ENCODE results near the gene TBXA2R.

TBXA2R gene

DNA sequence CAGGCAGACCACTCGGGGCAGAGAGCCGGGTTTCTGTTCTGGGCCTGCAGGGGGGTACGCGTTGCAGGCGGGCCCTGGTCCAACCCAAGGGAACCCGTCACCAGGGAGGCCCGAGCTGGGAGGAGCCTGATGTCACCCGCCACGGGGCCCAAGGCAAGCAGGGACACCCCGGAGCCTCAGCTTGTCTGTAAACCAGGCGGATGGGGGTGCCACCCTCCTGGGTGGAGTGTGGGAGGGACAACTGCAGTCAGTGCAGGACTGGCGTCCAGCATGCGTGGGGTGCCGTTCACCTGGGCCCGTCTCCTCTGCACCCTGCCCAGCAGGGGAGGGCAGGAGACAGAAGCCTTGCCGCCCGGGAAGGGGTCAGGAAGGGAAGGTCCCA is 12.9 kb upstream of the TBXA2R start:
- TF ChIP-seq, protein P1, sequence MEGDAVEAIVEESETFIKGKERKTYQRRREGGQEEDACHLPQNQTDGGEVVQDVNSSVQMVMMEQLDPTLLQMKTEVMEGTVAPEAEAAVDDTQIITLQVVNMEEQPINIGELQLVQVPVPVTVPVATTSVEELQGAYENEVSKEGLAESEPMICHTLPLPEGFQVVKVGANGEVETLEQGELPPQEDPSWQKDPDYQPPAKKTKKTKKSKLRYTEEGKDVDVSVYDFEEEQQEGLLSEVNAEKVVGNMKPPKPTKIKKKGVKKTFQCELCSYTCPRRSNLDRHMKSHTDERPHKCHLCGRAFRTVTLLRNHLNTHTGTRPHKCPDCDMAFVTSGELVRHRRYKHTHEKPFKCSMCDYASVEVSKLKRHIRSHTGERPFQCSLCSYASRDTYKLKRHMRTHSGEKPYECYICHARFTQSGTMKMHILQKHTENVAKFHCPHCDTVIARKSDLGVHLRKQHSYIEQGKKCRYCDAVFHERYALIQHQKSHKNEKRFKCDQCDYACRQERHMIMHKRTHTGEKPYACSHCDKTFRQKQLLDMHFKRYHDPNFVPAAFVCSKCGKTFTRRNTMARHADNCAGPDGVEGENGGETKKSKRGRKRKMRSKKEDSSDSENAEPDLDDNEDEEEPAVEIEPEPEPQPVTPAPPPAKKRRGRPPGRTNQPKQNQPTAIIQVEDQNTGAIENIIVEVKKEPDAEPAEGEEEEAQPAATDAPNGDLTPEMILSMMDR (IDR thresholded peaks at IDR 0.05; ENCODE audit: insufficient read depth, low read depth, low read length, missing control alignments): no peak
- DNase-seq (ENCODE audit: low read depth): no peak

DNA sequence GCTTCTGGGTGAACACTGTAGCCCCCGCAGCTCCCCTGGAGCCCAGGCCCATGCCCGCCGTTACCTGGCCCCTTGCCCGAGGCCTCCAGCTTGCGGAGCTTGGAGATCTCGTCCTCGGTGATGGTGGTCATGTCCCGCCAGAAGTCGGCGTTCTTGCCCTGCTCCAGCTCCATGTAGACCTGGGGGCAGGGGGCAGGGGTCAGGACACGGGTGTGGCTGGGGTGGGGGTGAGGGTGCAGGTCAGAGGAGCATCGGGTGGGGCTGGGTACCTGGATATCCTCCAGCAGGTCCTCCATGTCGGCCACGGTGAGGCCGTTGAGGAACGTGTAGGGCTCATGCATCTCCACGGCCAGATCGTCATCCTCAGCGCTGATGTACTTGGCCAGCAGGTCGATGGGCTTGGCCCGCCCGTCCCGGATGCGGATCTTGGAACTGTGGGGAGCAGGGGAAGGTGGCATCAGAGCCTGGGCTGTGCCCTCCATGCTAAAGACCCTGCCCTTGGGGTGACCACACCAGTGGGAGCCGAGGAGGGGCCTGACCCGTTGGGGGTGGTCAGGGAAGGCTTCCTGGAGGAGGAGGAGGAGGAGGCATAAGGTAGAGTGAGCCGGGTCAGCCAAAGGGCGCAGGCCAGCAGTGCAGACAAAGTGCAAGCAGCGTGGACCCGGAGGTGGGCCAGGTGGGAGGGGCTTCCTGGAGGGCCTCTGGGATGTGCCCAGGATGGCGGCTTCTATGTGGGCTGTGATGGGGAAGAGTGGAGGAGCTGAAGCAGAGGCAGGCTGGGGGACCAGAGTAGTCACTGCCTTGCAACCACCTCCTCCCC is 12.3 kb upstream of the TBXA2R start:
- TF ChIP-seq, protein P1 (IDR thresholded peaks at IDR 0.05; ENCODE audit: insufficient read depth, low read depth, low read length, missing control alignments): no peak
- no peak for DNase-seq (ENCODE audit: low read depth)
- no peak overlapping the region for H3K4me3 ChIP-seq (ENCODE audit: low read length)

More for the DNA sequence above, 12.9 kb upstream of the TBXA2R start:
- H3K4me3 ChIP-seq (ENCODE audit: low read length): no peak overlapping the region

DNA sequence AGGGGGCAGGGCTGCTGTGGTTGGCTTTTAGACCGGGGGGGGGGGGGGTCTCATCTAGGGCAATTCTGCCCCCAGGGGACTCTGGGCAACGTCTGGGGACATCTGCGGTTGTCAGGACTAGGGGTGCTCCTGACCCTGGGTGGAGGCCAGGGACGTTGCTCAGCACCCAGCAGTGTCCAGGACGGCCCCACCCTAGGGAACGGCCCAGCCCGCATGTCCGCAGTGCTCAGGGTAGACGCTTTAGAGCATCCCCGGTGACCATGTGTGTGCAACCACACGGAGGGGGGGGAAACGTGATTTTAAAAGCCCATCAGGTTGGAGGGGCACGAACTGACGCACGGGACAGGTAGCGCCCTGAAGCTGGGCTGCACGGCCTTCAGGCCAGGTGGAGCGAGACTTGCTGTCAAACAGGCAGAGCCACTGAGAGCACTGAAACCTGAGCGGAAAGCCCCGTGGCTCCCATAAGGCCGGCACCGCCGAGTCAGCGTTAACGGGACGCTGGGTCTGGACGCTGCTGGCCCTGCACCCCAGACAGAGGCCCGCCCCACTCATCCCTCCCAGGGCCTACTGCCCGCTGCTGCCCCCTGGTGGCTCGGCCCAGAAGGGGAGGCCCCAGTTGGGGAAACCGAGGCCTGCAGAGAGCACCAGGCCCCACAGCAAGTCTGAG is 11.6 kb upstream of the TBXA2R start:
- no peak overlapping the region for H3K4me3 ChIP-seq (ENCODE audit: low read length)
- TF ChIP-seq, protein P1 (IDR thresholded peaks at IDR 0.05; ENCODE audit: insufficient read depth, low read depth, low read length, missing control alignments): peak; percentile 78
- peak; percentile 34 for DNase-seq (ENCODE audit: low read depth)

DNA sequence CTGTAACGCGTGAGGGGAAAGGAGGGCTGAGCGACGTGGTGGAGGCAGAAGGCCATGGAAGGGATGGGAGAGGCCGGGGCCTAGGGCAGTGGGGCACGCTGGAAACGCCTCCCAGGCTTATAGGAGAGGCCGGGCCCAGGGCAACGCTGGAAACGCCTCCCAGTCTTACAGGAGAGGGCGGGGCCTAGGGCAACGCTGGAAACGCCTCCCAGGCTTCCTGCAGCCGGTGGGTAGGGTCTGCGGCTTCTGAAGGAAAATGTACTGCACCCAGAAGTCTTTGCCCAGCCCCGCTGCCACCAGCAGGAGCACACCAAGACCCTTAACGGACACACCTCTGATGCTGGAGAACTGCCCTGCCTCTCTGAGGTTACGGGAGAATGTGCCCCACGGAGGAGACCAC is 10.8 kb upstream of the TBXA2R start:
- DNase-seq (ENCODE audit: low read depth): no peak

DNA sequence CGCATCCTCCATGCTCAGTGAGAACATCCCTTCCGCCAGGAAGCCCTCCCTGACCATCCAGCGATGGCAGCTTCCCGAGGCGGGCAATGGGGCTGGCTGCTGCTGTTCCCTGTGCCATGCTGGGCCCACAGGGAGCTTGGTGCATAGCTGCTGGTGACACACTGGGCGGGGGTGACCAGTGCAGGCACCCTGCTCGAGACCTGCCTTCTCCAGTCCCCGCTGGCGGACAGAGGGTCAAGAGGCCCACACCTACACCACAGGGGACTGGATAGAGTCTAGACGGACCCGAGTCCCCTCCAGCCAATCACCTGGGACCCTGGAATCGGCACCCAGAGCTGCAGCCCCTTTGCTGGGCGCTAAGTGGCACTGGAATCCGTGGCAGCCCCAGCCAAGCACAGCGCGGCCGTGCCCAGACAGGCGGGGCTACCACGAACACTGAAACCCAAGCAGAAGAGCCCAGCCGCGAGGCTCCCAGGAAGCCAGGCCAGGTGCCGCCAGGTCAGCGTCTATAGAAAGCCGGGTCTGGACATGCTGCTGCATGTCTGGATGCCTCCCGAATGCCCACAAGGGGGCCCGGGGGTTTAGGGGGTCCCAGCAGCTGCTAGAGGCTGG is 9.0 kb upstream of the TBXA2R start:
- H3K4me3 ChIP-seq (ENCODE audit: low read length): no peak overlapping the region
- DNase-seq (ENCODE audit: low read depth): no peak
- TF ChIP-seq, protein P1 (IDR thresholded peaks at IDR 0.05; ENCODE audit: insufficient read depth, low read depth, low read length, missing control alignments): no peak

More for the DNA sequence above, 10.8 kb upstream of the TBXA2R start:
- H3K4me3 ChIP-seq (ENCODE audit: low read length): no peak overlapping the region
- TF ChIP-seq, protein P1 (IDR thresholded peaks at IDR 0.05; ENCODE audit: insufficient read depth, low read depth, low read length, missing control alignments): no peak

DNA sequence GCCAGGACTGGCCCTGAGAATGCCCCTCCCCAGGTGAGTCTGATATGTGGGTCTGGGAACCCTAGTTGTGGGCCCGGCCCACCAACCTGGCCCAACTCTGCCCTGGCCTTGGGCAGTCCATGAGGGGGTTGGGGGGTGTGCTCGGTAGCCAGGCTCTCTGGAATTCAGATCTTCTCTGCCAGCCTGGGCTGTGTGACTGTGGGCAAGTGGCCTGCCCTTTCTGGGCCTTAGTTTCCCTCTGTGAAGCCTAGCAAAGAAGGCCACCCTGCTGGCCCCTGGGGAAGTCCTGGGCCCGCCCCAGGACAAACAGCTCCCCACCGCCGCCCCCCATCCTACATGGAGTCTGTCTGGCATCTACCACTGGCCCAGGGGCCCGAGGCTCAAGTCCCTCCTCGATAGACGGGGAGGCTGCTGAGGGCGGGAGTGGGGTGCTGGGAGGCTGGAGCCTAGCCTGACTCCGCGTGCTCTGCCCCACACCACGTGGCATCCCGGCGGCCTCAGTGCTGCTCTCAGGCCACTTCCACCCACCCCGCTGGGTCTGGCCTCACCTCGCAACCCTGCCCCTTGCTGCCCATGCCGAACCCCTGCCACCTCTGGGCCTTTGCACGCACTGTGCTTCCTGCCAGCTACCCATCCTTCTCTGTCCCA is 8.3 kb upstream of the TBXA2R start:
- H3K4me3 ChIP-seq (ENCODE audit: low read length): no peak overlapping the region
- TF ChIP-seq, protein P1 (IDR thresholded peaks at IDR 0.05; ENCODE audit: insufficient read depth, low read depth, low read length, missing control alignments): no peak
- no peak for DNase-seq (ENCODE audit: low read depth)

Data from epithelial cell of esophagus (primary cell).